Glomerular visceral epithelial cell (primary cell): ENCODE results near the gene ADAT2.
"Not testable (repeated sequence)": the region's sequence is repeated elsewhere in the genome, so short reads cannot be mapped to it uniquely, and the experiment has no call there.

Source experiments
- DNase-seq: peaks from one replicate; pipeline ENCODE4 v3.0.0-alpha.2; 2016; ENCODE audit errors: extremely low spot score

ADAT2 gene

GRCh38 chr6:143450453-143451371 lies at the start of gene ADAT2, which contains the start of gene PEX3:
ADAT2 (minus strand) TSS chr6:143450695; CDS start chr6:143450658, 37 bp downstream.
PEX3 (plus strand) TSS chr6:143450805; CDS start chr6:143451043, 238 bp downstream.
- peak; percentile 96 for DNase-seq

- no peak for DNase-seq
Measured at GRCh38 chr6:143498428-143498827, 47.9 kb upstream of the ADAT2 start.

GRCh38 chr6:143496974-143497373 lies 46.5 kb upstream of the ADAT2 start:
- no peak for DNase-seq

- DNase-seq = no peak
Measured at GRCh38 chr6:143490775-143491174, 40.3 kb upstream of the ADAT2 start.

GRCh38 chr6:143490244-143490643 lies 39.7 kb upstream of the ADAT2 start:
- DNase-seq = no peak

GRCh38 chr6:143486752-143487151 lies 36.3 kb upstream of the ADAT2 start:
- no peak for DNase-seq

- DNase-seq = no peak
Measured at GRCh38 chr6:143485967-143486366, 35.5 kb upstream of the ADAT2 start.

- no peak for DNase-seq
Measured at GRCh38 chr6:143482593-143482992, 32.1 kb upstream of the ADAT2 start.

- no peak for DNase-seq
Measured at GRCh38 chr6:143478479-143479062, 28.1 kb upstream of the ADAT2 start.

- DNase-seq = no peak
Measured at GRCh38 chr6:143476545-143476944, 26.1 kb upstream of the ADAT2 start.

GRCh38 chr6:143471822-143472221 lies 21.3 kb upstream of the ADAT2 start:
- DNase-seq = no peak

GRCh38 chr6:143468823-143469222 lies 18.3 kb upstream of the ADAT2 start:
- DNase-seq = not testable (repeated sequence)

- no peak for DNase-seq
Measured at GRCh38 chr6:143468026-143468425, 17.5 kb upstream of the ADAT2 start.

- no peak for DNase-seq
Measured at GRCh38 chr6:143465546-143465945, 15.1 kb upstream of the ADAT2 start.

GRCh38 chr6:143457563-143458359 lies 7.3 kb upstream of the ADAT2 start:
- DNase-seq = peak; percentile 28

- DNase-seq = no peak
Measured at GRCh38 chr6:143451531-143451930, 1.0 kb upstream of the ADAT2 start.

- DNase-seq = peak; percentile 42
Measured at GRCh38 chr6:143449714-143450452, 612 bp downstream of the ADAT2 start.

- DNase-seq = no peak
Measured at GRCh38 chr6:143449082-143449713, 1.3 kb downstream of the ADAT2 start.

GRCh38 chr6:143447865-143448264 lies 2.6 kb downstream of the ADAT2 start:
- not testable (repeated sequence) for DNase-seq

- DNase-seq = no peak
Measured at GRCh38 chr6:143443096-143443495, 7.4 kb downstream of the ADAT2 start.
